ENCODE measurements around the gene GREB1L. TPM values are rescaled to one million over a fixed set of nuclear protein-coding genes. Genes with fewer than 3 reads are reported as not detected.

Gene GREB1L
- total and polyA plus RNA-seq, 5 donors, result 7.4 to 31.4 (median 23.4) TPM

DNA sequence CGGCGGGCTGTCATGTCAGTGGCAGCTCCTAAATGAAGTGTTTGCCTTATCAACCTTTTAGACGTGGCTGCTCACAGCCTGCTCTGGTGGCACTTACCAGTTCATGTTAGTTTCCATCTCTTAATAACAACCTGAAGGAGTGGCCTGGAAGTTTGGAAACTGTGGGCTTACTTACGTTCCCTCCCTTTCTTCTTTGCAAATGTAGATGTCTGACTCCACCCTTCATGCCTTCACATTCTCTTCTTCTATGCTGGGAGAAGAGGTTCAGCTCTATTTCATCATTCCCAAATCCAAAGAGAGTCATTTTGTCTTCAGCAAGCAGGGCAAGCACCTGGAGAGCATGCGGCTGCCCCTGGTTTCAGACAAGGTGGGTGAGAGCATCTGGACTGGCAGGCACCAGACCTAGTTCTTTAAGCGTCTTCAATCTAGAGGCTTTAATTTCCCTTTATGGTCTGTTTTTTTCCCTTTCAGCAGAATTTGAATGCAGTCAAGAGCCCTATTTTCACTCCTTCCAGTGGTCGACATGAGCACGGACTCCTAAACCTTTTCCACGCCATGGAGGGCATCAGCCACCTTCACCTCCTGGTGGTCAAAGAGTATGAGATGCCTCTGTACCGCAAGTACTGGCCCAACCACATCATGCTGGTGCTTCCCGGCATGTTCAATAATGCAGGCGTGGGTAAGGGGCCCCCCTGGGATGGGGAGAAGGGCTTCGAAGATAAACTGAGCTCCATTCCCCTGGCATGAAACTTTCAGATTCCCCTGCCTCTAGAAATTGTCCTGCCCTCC is 266.1 kb downstream of the GREB1L start:
- Histone ChIP-seq H3K4me1 (ENCODE audit: control insufficient read depth, insufficient read depth, low read length) (peaks cover 2% of the 10 kb centered on the region), H3K9me3 (ENCODE audit: control insufficient read depth, low read length) (no peaks in the 10 kb centered on the region), H3K4me3 (ENCODE audit: low read length) (no peak overlapping the region), H3K27me3 (ENCODE audit: control insufficient read depth, insufficient read depth) (no peaks in the 10 kb centered on the region), H3K27ac (ENCODE audit: low read length) (no peak overlapping the region)
- intact Hi-C loops (cut with DNase I), result no loop called here
- 83% methylated on average over 13 of the region's 13 CpGs for WGBS
- no peak for DNase-seq
- ATAC-seq, result no peak

DNA sequence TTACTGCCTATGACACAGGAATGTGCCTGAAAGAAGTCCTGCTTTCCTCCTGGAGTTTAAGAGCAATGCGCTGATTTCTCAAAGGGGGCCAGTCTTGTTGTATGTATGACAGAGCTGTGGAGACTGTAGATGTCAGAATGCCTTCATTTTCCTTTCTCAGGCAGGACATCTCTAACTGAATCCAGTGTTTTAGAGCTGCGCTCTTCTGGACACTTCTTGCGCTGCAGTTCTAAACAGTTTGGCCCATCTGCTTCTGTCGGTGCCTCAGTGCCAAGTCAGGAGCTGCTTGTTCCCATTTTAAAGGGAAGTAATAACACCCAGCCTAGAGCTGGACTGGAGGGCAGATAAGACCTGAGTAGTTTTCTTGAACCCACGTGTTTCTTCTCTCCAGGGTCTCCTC is 267.0 kb downstream of the GREB1L start:
- intact Hi-C loops (cut with DNase I), result no loop called here
- ATAC-seq (no peak), DNase-seq (no peak)
- H3K9me3 ChIP-seq (ENCODE audit: control insufficient read depth, low read length), result no peaks in the 10 kb centered on the region
- H3K4me3 ChIP-seq (ENCODE audit: low read length), result no peak overlapping the region
- H3K4me1 ChIP-seq (ENCODE audit: control insufficient read depth, insufficient read depth, low read length), result peaks cover 2% of the 10 kb centered on the region
- no peak overlapping the region for H3K27ac ChIP-seq (ENCODE audit: low read length)
- no peaks in the 10 kb centered on the region for H3K27me3 ChIP-seq (ENCODE audit: control insufficient read depth, insufficient read depth)
- 81% methylated on average over 5 of the region's 5 CpGs for whole genome bisulfite sequencing

DNA sequence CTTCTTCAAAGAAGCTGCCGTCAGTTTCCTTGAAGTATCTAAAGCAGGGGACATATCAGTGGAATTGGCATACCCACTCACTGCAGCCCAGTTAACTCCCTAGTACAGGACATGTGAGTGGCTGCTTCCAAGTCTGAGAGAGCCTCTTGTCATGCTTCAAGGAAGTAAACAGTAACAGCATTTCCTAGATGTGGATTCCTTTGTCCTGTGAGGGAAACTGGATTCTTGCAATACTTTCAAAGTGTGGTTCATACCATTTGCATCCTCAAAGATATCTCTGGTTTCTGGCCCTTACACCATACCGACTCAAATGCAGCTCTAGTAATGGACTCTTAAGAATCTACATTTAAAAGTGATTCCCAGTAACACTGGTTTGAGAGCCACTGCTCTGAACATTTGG is 271.3 kb downstream of the GREB1L start:
- no peaks in the 10 kb centered on the region for H3K9me3 ChIP-seq (ENCODE audit: control insufficient read depth, low read length)
- DNase-seq (no peak), ATAC-seq (no peak)
- no peak overlapping the region for H3K27ac ChIP-seq (ENCODE audit: low read length)
- no peak overlapping the region for H3K4me3 ChIP-seq (ENCODE audit: low read length)
- H3K27me3 ChIP-seq (ENCODE audit: control insufficient read depth, insufficient read depth), result no peaks in the 10 kb centered on the region
- intact Hi-C loops (cut with DNase I), result no loop called here
- H3K4me1 ChIP-seq (ENCODE audit: control insufficient read depth, insufficient read depth, low read length), result no peaks in the 10 kb centered on the region
- WGBS, result 89% methylated on average over 2 of the region's 2 CpGs

DNA sequence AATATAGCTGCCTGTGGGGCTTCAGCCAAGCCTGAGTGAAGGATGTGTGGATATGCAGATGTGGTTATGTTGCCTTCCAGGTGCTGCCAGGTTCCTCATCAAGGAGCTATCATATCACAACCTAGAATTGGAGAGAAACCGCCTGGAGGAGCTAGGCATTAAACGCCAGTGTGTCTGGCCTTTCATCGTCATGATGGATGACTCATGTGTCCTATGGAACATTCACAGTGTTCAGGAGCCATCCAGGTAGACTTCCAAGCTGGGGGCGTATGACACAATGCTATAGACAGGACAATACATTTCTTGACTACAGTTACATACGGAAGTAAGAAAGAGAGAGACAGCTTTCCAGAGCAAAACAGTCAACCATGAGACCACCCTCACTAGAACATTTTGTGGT is 271.7 kb downstream of the GREB1L start:
- no peak overlapping the region for H3K27ac ChIP-seq (ENCODE audit: low read length)
- no peak overlapping the region for H3K4me3 ChIP-seq (ENCODE audit: low read length)
- DNase-seq, result no peak
- no peaks in the 10 kb centered on the region for H3K9me3 ChIP-seq (ENCODE audit: control insufficient read depth, low read length)
- no peaks in the 10 kb centered on the region for H3K4me1 ChIP-seq (ENCODE audit: control insufficient read depth, insufficient read depth, low read length)
- no peaks in the 10 kb centered on the region for H3K27me3 ChIP-seq (ENCODE audit: control insufficient read depth, insufficient read depth)
- WGBS, result 94% methylated on average over 5 of the region's 5 CpGs
- intact Hi-C loops (cut with DNase I), result no loop called here
- no peak for ATAC-seq

GRCh38 chr18:21522530-21522929 is 280.5 kb downstream of the GREB1L start:
- WGBS, result 64% methylated on average over 6 of the region's 6 CpGs
- peak in 1 of 3 donors; percentile 62 for DNase-seq
- Histone ChIP-seq H3K4me1 (ENCODE audit: control insufficient read depth, insufficient read depth, low read length) (no peaks in the 10 kb centered on the region), H3K27ac (ENCODE audit: low read length) (no peak overlapping the region), H3K27me3 (ENCODE audit: control insufficient read depth, insufficient read depth) (no peaks in the 10 kb centered on the region), H3K4me3 (ENCODE audit: low read length) (no peak overlapping the region), H3K9me3 (ENCODE audit: control insufficient read depth, low read length) (no peaks in the 10 kb centered on the region)
- peak; percentile 51 to 77 for ATAC-seq
- intact Hi-C loops (cut with DNase I), result loop anchor here in 1 of 4 donors (10.0 kb wide), 1 partner anchor 58 kb away; no protein-coding TSS in a partner anchor

- no peaks in the 10 kb centered on the region for H3K27me3 ChIP-seq (ENCODE audit: control insufficient read depth, insufficient read depth)
- H3K4me1 ChIP-seq (ENCODE audit: control insufficient read depth, insufficient read depth, low read length), result no peaks in the 10 kb centered on the region
- DNase-seq (no peak), ATAC-seq (no peak)
- intact Hi-C loops (cut with DNase I), result loop anchor here in 1 of 4 donors (10.0 kb wide), 1 partner anchor 61 kb away; no protein-coding TSS in a partner anchor
- H3K9me3 ChIP-seq (ENCODE audit: control insufficient read depth, low read length), result no peaks in the 10 kb centered on the region
- no peak overlapping the region for H3K27ac ChIP-seq (ENCODE audit: low read length)
- WGBS, result 59% methylated on average over 2 of the region's 2 CpGs
- H3K4me3 ChIP-seq (ENCODE audit: low read length), result no peak overlapping the region
Measured at GRCh38 chr18:21525916-21526315, 283.9 kb downstream of the GREB1L start.

DNA sequence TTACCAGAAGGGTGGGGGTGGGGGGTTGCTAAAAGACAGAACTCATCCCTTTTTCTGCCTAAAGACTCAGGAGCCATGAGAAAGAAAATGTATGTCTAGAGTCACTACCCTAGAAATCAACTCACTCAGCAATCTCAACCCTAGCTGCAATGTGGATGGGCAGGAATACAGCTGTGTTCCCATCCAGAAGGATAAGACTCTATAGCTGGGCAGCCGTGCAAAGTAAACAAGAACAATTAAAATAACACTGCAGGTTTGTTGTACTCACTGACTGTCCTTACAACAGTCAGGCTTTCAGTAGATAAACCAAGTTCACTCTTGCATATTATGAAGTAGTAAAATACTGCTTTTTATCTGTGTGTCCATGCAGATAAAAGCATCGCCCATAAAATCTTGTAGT is 284.4 kb downstream of the GREB1L start:
- H3K9me3 ChIP-seq (ENCODE audit: control insufficient read depth, low read length), result no peaks in the 10 kb centered on the region
- 54% methylated on average over 2 of the region's 2 CpGs for WGBS
- H3K4me1 ChIP-seq (ENCODE audit: control insufficient read depth, insufficient read depth, low read length), result no peaks in the 10 kb centered on the region
- H3K4me3 ChIP-seq (ENCODE audit: low read length), result no peak overlapping the region
- no peak for DNase-seq
- H3K27ac ChIP-seq (ENCODE audit: low read length), result no peak overlapping the region
- intact Hi-C loops (cut with DNase I), result loop anchor here in 1 of 4 donors (10.0 kb wide), 1 partner anchor 62 kb away; no protein-coding TSS in a partner anchor
- no peaks in the 10 kb centered on the region for H3K27me3 ChIP-seq (ENCODE audit: control insufficient read depth, insufficient read depth)
- peak; percentile 34 to 65 for ATAC-seq

- WGBS, result 90% methylated on average over 1 of the region's 1 CpG
- no peaks in the 10 kb centered on the region for H3K27me3 ChIP-seq (ENCODE audit: control insufficient read depth, insufficient read depth)
- ATAC-seq, result no peak
Measured at GRCh38 chr18:21534327-21534726, 292.3 kb downstream of the GREB1L start.

DNA sequence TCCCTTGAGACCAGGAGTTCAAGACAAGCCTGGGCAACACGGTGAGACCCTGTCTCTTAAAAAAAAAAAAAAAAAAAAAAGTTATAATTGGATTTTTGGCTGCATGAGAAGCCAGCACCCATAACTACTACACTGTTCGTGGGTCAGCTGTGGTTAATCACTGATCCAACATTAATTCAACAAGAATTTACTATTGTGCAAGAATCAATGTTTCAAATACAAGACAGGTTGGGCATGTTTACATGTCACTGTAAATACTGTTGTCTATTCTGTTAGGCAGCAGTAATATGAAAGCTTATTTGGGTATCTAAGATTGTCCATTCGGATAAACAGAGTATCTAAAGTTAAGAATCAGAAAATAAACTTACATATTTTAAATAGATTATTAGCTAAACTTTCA is 296.2 kb downstream of the GREB1L start:
- Histone ChIP-seq H3K27ac (ENCODE audit: low read length) (no peak overlapping the region), H3K27me3 (ENCODE audit: control insufficient read depth, insufficient read depth) (no peaks in the 10 kb centered on the region), H3K4me1 (ENCODE audit: control insufficient read depth, insufficient read depth, low read length) (no peaks in the 10 kb centered on the region), H3K9me3 (ENCODE audit: control insufficient read depth, low read length) (no peaks in the 10 kb centered on the region), H3K4me3 (ENCODE audit: low read length) (no peak overlapping the region)
- no peak for DNase-seq
- intact Hi-C loops (cut with DNase I), result no loop called here
- no peak for ATAC-seq
- 95% methylated on average over 3 of the region's 3 CpGs for WGBS

More at GRCh38 chr18:21534327-21534726, 292.3 kb downstream of the GREB1L start:
- no peaks in the 10 kb centered on the region for H3K9me3 ChIP-seq (ENCODE audit: control insufficient read depth, low read length)
- H3K27ac ChIP-seq (ENCODE audit: low read length), result no peak overlapping the region
- DNase-seq, result no peak
- no peak overlapping the region for H3K4me3 ChIP-seq (ENCODE audit: low read length)
- no peaks in the 10 kb centered on the region for H3K4me1 ChIP-seq (ENCODE audit: control insufficient read depth, insufficient read depth, low read length)
- intact Hi-C loops (cut with DNase I), result no loop called here

GRCh38 chr18:21546423-21546822 is 304.4 kb downstream of the GREB1L start:
- intact Hi-C loops (cut with DNase I), result no loop called here
- Histone ChIP-seq H3K4me1 (ENCODE audit: control insufficient read depth, insufficient read depth, low read length) (no peaks in the 10 kb centered on the region), H3K4me3 (ENCODE audit: low read length) (no peak overlapping the region), H3K27ac (ENCODE audit: low read length) (no peak overlapping the region), H3K9me3 (ENCODE audit: control insufficient read depth, low read length) (no peaks in the 10 kb centered on the region), H3K27me3 (ENCODE audit: control insufficient read depth, insufficient read depth) (no peaks in the 10 kb centered on the region)
- DNase-seq (no peak), ATAC-seq (no peak)
- WGBS, result 95% methylated on average over 5 of the region's 5 CpGs

DNA sequence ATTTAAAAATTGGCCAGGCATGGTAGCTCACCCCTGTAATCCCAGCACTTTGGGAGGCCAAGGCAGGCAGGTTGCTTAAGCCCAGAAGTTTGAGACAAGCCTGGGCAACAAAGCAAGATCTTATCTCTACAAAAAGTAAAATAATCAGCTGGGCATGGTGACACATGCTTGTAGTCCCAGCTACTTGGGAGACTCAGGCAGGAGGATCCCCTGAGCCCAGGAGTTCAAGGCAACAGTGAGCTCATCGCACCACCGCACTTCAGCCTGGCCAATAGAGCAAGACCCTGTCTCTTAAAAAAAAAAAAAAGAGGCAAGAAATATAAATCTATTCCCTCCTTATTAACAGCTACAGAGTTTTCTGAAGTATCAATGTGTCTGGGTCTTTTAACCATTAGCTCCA is 306.6 kb downstream of the GREB1L start:
- Histone ChIP-seq H3K9me3 (ENCODE audit: control insufficient read depth, low read length) (no peaks in the 10 kb centered on the region), H3K27me3 (ENCODE audit: control insufficient read depth, insufficient read depth) (no peaks in the 10 kb centered on the region), H3K4me1 (ENCODE audit: control insufficient read depth, insufficient read depth, low read length) (no peaks in the 10 kb centered on the region), H3K27ac (ENCODE audit: low read length) (no peak overlapping the region), H3K4me3 (ENCODE audit: low read length) (no peak overlapping the region)
- ATAC-seq (no peak), DNase-seq (no peak)
- WGBS, result 98% methylated on average over 2 of the region's 2 CpGs
- intact Hi-C loops (cut with DNase I), result no loop called here
